VCaP (cell line): ENCODE measurements around the gene SLC38A11.

Experiments
- H3K27ac ChIP-seq: fragments of 450-650 bp; 2 replicates; pipeline ENCODE4 v1.5.1; 2017
- CTCF ChIP-seq: fragments of 450-650 bp; conservative IDR thresholded peaks from 2 replicates; pipeline ENCODE4 v1.5.1; 2017; ENCODE audit warnings: mild to moderate bottlenecking, moderate library complexity

SLC38A11 gene

GRCh38 chr2:164953279-164953678 lies 2.0 kb downstream of the SLC38A11 start:
- no peak for TF ChIP-seq CTCF
- H3K27ac ChIP-seq, result peak overlapping the region; percentile 85

- TF ChIP-seq CTCF, result no peak
- H3K27ac ChIP-seq, result peak overlapping the region; percentile 85; the same call in 1 of the 2 replicates
Observed at GRCh38 chr2:164952057-164952702, 3.1 kb downstream of the SLC38A11 start.

GRCh38 chr2:164948540-164948939 lies 6.8 kb downstream of the SLC38A11 start:
- TF ChIP-seq CTCF, result no peak
- H3K27ac ChIP-seq, result no peak overlapping the region

GRCh38 chr2:164947281-164947680 lies 8.0 kb downstream of the SLC38A11 start:
- no peak for TF ChIP-seq CTCF
- H3K27ac ChIP-seq, result no peak overlapping the region

GRCh38 chr2:164943289-164943688 lies 12.0 kb downstream of the SLC38A11 start:
- TF ChIP-seq CTCF, result no peak
- H3K27ac ChIP-seq, result no peak overlapping the region

GRCh38 chr2:164937864-164938401 lies 17.4 kb downstream of the SLC38A11 start:
- H3K27ac ChIP-seq, result peak overlapping the region; percentile 90
- no peak for TF ChIP-seq CTCF

GRCh38 chr2:164935118-164936101 lies 19.9 kb downstream of the SLC38A11 start:
- TF ChIP-seq CTCF, result no peak
- peak overlapping the region; percentile 90 for H3K27ac ChIP-seq
